Calu3 (cell line): ENCODE measurements around the gene HRCT1. TPM values are rescaled to one million over a fixed set of nuclear protein-coding genes. Genes with fewer than 3 reads are reported as not detected.

ENCODE experiments used
- BruUV-seq: library from RNA; stranded (reverse); fragments of 400-500 nt; replicated peaks from 2 replicates; lab custom pipeline; 2021; lab: Mats Ljungman, UMichigan
- CTCF ChIA-PET: fragments of 300-600 bp; sonication (Branson Sonifier 250); formaldehyde crosslinking; loops from one replicate; lab custom pipeline; 2022; ENCODE audit warnings: antibody characterized with exemption; lab: Charles Lee
- DNase-seq: peaks from one replicate; pipeline ENCODE4 v3.0.0; 2022
- H3K27ac Mint-ChIP-seq: one replicate; pipeline ENCODE4 v1.8.0; 2022; ENCODE audit warnings: mixed read lengths; ENCODE audit not compliant: unreplicated experiment
- H3K27me3 Mint-ChIP-seq: one replicate; pipeline ENCODE4 v1.8.0; 2022; ENCODE audit warnings: mixed read lengths; ENCODE audit not compliant: unreplicated experiment
- H3K36me3 Mint-ChIP-seq: one replicate; pipeline ENCODE4 v1.8.0; 2022; ENCODE audit warnings: mild to moderate bottlenecking, moderate library complexity, mixed read lengths; ENCODE audit not compliant: insufficient read depth, unreplicated experiment
- H3K4me1 Mint-ChIP-seq: one replicate; pipeline ENCODE4 v1.8.0; 2022; ENCODE audit warnings: mild to moderate bottlenecking, low read depth, mixed read lengths; ENCODE audit not compliant: unreplicated experiment
- H3K4me3 Mint-ChIP-seq: one replicate; pipeline ENCODE4 v1.8.0; 2022; ENCODE audit warnings: mild to moderate bottlenecking, low read depth, moderate library complexity, mixed read lengths; ENCODE audit not compliant: unreplicated experiment
- H3K9me3 Mint-ChIP-seq: one replicate; pipeline ENCODE4 v1.8.0; 2022; ENCODE audit warnings: low read depth, mixed read lengths; ENCODE audit not compliant: unreplicated experiment
- CTCF ChIP-seq: fragments of 200-600 bp; IDR thresholded peaks from one replicate; pipeline ENCODE4 v1.8.0; 2022; ENCODE audit warnings: antibody characterized with exemption; ENCODE audit not compliant: unreplicated experiment
- intact Hi-C: fragments of 100-400 bp; cut with micrococcal nuclease; formaldehyde crosslinking; loops from one replicate; pipeline ENCODE4 v1.10.0; 2022; ENCODE audit not compliant: unreplicated experiment
- total RNA-seq: library from RNA; stranded (reverse); gene quantifications from 2 replicates; pipeline ENCODE4 v1.2.3, GENCODE V29; 2022

Gene HRCT1
- total RNA-seq, 1 experiment from 2014 or later = 0.90 TPM

GRCh38 chr9:35935261-35935660 is 29.3 kb downstream of the HRCT1 start:
- H3K4me1 Mint-ChIP-seq = no peaks in the 10 kb centered on the region
- H3K36me3 Mint-ChIP-seq = no peaks in the 10 kb centered on the region
- CTCF ChIA-PET = no interaction called here
- intact Hi-C loops = no loop called here
- no peak overlapping the region for H3K4me3 Mint-ChIP-seq
- no peaks in the 10 kb centered on the region for H3K9me3 Mint-ChIP-seq
- no peak for TF ChIP-seq CTCF
- H3K27ac Mint-ChIP-seq = no peak overlapping the region
- H3K27me3 Mint-ChIP-seq = peaks cover 4% of the 10 kb centered on the region
- BruUV-seq = no TSS peak
- no peak for DNase-seq

GRCh38 chr9:35935755-35936509 is 29.9 kb downstream of the HRCT1 start:
- TF ChIP-seq CTCF = no peak
- DNase-seq = no peak
- CTCF ChIA-PET = interaction anchor here (0.7 kb wide), 1 partner anchor 14 kb away, joined by 3 read pairs; no protein-coding TSS in a partner anchor
- H3K27me3 Mint-ChIP-seq = no peaks in the 10 kb centered on the region
- no peak overlapping the region for H3K4me3 Mint-ChIP-seq
- H3K9me3 Mint-ChIP-seq = no peaks in the 10 kb centered on the region
- H3K27ac Mint-ChIP-seq = no peak overlapping the region
- intact Hi-C loops = no loop called here
- BruUV-seq = no TSS peak
- H3K4me1 Mint-ChIP-seq = no peaks in the 10 kb centered on the region
- no peaks in the 10 kb centered on the region for H3K36me3 Mint-ChIP-seq

- no peaks in the 10 kb centered on the region for H3K36me3 Mint-ChIP-seq
- CTCF ChIA-PET = no interaction called here
- intact Hi-C loops = no loop called here
- TF ChIP-seq CTCF = no peak
- no peaks in the 10 kb centered on the region for H3K4me1 Mint-ChIP-seq
- no peak overlapping the region for H3K4me3 Mint-ChIP-seq
- no peak for DNase-seq
- H3K27ac Mint-ChIP-seq = no peak overlapping the region
- no peaks in the 10 kb centered on the region for H3K9me3 Mint-ChIP-seq
- BruUV-seq = no TSS peak
- no peaks in the 10 kb centered on the region for H3K27me3 Mint-ChIP-seq
Observed at GRCh38 chr9:35937227-35937626, 31.2 kb downstream of the HRCT1 start.

- H3K27ac Mint-ChIP-seq = no peak overlapping the region
- TF ChIP-seq CTCF = no peak
- CTCF ChIA-PET = no interaction called here
- intact Hi-C loops = no loop called here
- no peak overlapping the region for H3K4me3 Mint-ChIP-seq
- no TSS peak for BruUV-seq
- H3K27me3 Mint-ChIP-seq = no peaks in the 10 kb centered on the region
- no peak for DNase-seq
- no peaks in the 10 kb centered on the region for H3K36me3 Mint-ChIP-seq
- H3K9me3 Mint-ChIP-seq = no peaks in the 10 kb centered on the region
- H3K4me1 Mint-ChIP-seq = no peaks in the 10 kb centered on the region
Observed at GRCh38 chr9:35938474-35939356, 32.7 kb downstream of the HRCT1 start.
